Endodermal cell (in vitro differentiated cells): Measurements from ENCODE around the gene RNF11. TPM values are rescaled to one million over a fixed set of nuclear protein-coding genes. Genes with fewer than 3 reads are reported as not detected.

Experiments used
- DNase-seq: peaks from one replicate; pipeline ENCODE4 v3.0.0-alpha.2; 2017
- H3K27ac ChIP-seq: 2 replicates; pipeline ENCODE4 v1.5.1; 2013; ENCODE audit warnings: mild to moderate bottlenecking, low read depth, low read length, moderate library complexity
- H3K27me3 ChIP-seq: 2 replicates; pipeline ENCODE4 v1.6.1; 2013; ENCODE audit warnings: mild to moderate bottlenecking, low read length, moderate library complexity; ENCODE audit not compliant: insufficient read depth, control insufficient read depth, poor library complexity, severe bottlenecking
- H3K36me3 ChIP-seq: 2 replicates; pipeline ENCODE4 v1.7.0; 2013; ENCODE audit warnings: mild to moderate bottlenecking, low read length, moderate library complexity; ENCODE audit not compliant: control insufficient read depth, insufficient read depth
- H3K4me1 ChIP-seq: one replicate; pipeline ENCODE4 v1.7.0; 2013; ENCODE audit warnings: low read length; ENCODE audit not compliant: control insufficient read depth, insufficient read depth
- H3K4me3 ChIP-seq: 2 replicates; pipeline ENCODE4 v1.5.1; 2013; ENCODE audit warnings: mild to moderate bottlenecking, low read length, moderate library complexity
- H3K9ac ChIP-seq: 2 replicates; pipeline ENCODE4 v1.6.1; 2013; ENCODE audit warnings: mild to moderate bottlenecking, low read length, moderate library complexity; ENCODE audit not compliant: poor library complexity, severe bottlenecking; ENCODE audit errors: extremely low read depth
- H3K9me3 ChIP-seq: 2 replicates; pipeline ENCODE4 v1.6.1; 2013; ENCODE audit warnings: mild to moderate bottlenecking, low read length, moderate library complexity; ENCODE audit not compliant: control insufficient read depth
- H3K27ac Mint-ChIP-seq: 2 replicates; pipeline ENCODE4 v1.8.0; 2020; ENCODE audit warnings: mixed read lengths
- H3K27me3 Mint-ChIP-seq: 2 replicates; pipeline ENCODE4 v1.8.0; 2021; ENCODE audit warnings: mild to moderate bottlenecking, mixed read lengths; ENCODE audit not compliant: insufficient read depth
- H3K36me3 Mint-ChIP-seq: 2 replicates; pipeline ENCODE4 v1.8.0; 2020; ENCODE audit warnings: low read depth, mixed read lengths
- H3K4me1 Mint-ChIP-seq: 2 replicates; pipeline ENCODE4 v1.8.0; 2020; ENCODE audit warnings: mixed read lengths
- H3K4me3 Mint-ChIP-seq: 2 replicates; pipeline ENCODE4 v1.8.0; 2020; ENCODE audit warnings: mild to moderate bottlenecking, moderate library complexity, mixed read lengths
- H3K9me3 Mint-ChIP-seq: 2 replicates; pipeline ENCODE4 v1.8.0; 2020; ENCODE audit warnings: mild to moderate bottlenecking, mixed read lengths
- WGBS, 2 experiments: methylation state at CpG; one replicate each; pipeline versions ENCODE4 v1.1.5 to v1.1.7; 2013; ENCODE audit warnings: missing lambda C conversion rate in 2 of 2, mixed read lengths in 1 of 2; ENCODE audit not compliant: insufficient coverage in 1 of 2, insufficient read length in 1 of 2; 5-methylcytosine and 5-hydroxymethylcytosine counted together
- total RNA-seq, 2 donors: library from RNA; stranded (reverse); fragmentation: NEBNext Ultra II Directional in 1 of 2; extraction: Animal tissue kit (Norgen Biotek cat#: 25700) in 1 of 2; gene quantifications; 2 replicates in 1 of 2; 3 replicates in 1 of 2; pipeline ENCODE4 v1.2.1, GENCODE V29; 2021
- TF ChIP-seq, protein P1 (sequence below): fragments of 200-600 bp; sonication (generic); conservative IDR thresholded peaks from 2 replicates; pipeline ENCODE4 v1.5.0; 2021; ENCODE audit warnings: antibody characterized with exemption, mild to moderate bottlenecking

Gene RNF11
- total RNA-seq, 2 donors from 2014 or later: 84.1 to 103 TPM

DNA sequence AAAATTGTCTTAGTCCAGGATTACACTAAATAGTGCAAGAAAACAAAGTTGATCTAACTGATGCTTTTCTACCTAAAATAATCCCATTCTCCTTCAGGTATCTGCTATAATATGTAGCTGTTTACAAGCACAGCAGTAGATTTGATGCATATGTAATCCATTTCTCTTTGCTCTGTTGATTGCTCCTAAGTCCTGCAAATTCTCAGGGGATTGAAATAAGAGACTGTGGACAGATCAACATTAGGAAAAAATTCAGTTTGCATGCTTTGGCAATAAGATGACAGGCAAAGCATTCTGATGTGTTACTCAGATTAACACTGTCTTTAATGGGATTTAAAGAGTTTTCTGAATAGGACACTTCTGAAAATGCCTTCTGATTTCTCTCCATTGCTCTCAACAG is 34.7 kb downstream of the RNF11 start:
- DNase-seq: no peak
- H3K27me3 ChIP-seq: no peaks in the 10 kb centered on the region
- peaks cover 13% of the 10 kb centered on the region for H3K4me1 Mint-ChIP-seq
- H3K27ac Mint-ChIP-seq: no peak overlapping the region
- TF ChIP-seq, protein P1, sequence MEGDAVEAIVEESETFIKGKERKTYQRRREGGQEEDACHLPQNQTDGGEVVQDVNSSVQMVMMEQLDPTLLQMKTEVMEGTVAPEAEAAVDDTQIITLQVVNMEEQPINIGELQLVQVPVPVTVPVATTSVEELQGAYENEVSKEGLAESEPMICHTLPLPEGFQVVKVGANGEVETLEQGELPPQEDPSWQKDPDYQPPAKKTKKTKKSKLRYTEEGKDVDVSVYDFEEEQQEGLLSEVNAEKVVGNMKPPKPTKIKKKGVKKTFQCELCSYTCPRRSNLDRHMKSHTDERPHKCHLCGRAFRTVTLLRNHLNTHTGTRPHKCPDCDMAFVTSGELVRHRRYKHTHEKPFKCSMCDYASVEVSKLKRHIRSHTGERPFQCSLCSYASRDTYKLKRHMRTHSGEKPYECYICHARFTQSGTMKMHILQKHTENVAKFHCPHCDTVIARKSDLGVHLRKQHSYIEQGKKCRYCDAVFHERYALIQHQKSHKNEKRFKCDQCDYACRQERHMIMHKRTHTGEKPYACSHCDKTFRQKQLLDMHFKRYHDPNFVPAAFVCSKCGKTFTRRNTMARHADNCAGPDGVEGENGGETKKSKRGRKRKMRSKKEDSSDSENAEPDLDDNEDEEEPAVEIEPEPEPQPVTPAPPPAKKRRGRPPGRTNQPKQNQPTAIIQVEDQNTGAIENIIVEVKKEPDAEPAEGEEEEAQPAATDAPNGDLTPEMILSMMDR: no peak
- no peaks in the 10 kb centered on the region for H3K9me3 ChIP-seq
- no peak overlapping the region for H3K4me3 Mint-ChIP-seq
- H3K4me1 ChIP-seq: no peaks in the 10 kb centered on the region
- H3K36me3 Mint-ChIP-seq: peaks cover 41% of the 10 kb centered on the region
- H3K9ac ChIP-seq: no peak overlapping the region
- H3K27me3 Mint-ChIP-seq: no peaks in the 10 kb centered on the region
- no peak overlapping the region for H3K4me3 ChIP-seq
- no peak overlapping the region for H3K27ac ChIP-seq
- peaks cover 42% of the 10 kb centered on the region for H3K36me3 ChIP-seq
- no peaks in the 10 kb centered on the region for H3K9me3 Mint-ChIP-seq

DNA sequence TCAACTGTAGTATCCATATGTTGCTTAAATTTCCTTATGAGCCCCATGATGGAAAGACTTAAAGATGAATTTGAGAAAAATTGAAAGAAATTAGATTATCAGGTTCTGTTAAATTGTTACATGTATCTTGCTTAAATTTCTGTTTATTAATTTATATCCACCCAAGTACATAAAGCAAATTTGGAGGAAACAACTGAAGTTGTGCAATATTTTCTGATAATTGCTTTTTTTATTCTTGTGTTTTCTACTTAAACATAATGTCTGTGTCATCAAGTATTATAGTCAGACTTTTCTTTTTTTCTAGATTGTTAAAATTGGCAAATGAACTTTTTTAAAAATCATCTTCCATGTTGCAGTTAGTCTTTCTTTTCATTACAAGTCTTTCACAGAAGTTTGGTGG is 36.8 kb downstream of the RNF11 start:
- Mint-ChIP-seq H3K27me3 (no peaks in the 10 kb centered on the region), H3K4me1 (peaks cover 13% of the 10 kb centered on the region), H3K4me3 (no peak overlapping the region), H3K27ac (no peak overlapping the region), H3K9me3 (no peaks in the 10 kb centered on the region), H3K36me3 (peaks cover 42% of the 10 kb centered on the region)
- H3K36me3 ChIP-seq: peaks cover 46% of the 10 kb centered on the region
- DNase-seq: no peak
- TF ChIP-seq, protein P1: no peak
- H3K27me3 ChIP-seq: no peaks in the 10 kb centered on the region
- H3K27ac ChIP-seq: no peak overlapping the region
- H3K9ac ChIP-seq: no peak overlapping the region
- H3K9me3 ChIP-seq: no peaks in the 10 kb centered on the region
- no peaks in the 10 kb centered on the region for H3K4me1 ChIP-seq
- H3K4me3 ChIP-seq: no peak overlapping the region

DNA sequence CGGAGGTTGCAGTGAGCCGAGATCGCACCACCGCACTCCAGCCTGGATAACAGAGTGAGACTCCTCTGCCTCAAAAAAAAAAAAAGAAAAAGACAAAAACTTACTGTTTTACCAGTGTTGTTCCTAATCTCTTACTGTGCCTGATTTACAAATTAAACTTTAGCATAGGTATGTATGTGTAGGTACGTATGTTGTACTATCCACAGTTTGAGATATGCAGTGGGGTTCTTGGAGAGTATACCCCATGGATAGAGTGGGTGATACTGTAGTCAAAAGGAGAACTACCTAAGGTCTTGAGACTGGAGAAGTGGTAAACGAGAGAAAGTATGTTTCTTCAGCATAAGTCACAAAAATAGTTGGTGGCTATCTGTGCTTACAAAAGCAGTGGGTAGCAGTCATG is 38.6 kb downstream of the RNF11 start:
- 93 to 96% methylated on average over 6 of the region's 6 CpGs for WGBS, 2 experiments
- Mint-ChIP-seq H3K27me3 (no peaks in the 10 kb centered on the region), H3K9me3 (no peaks in the 10 kb centered on the region), H3K36me3 (peaks cover 42% of the 10 kb centered on the region), H3K4me3 (no peak overlapping the region), H3K4me1 (peaks cover 13% of the 10 kb centered on the region), H3K27ac (no peak overlapping the region)
- H3K27me3 ChIP-seq: no peaks in the 10 kb centered on the region
- H3K27ac ChIP-seq: no peak overlapping the region
- no peaks in the 10 kb centered on the region for H3K4me1 ChIP-seq
- H3K4me3 ChIP-seq: no peak overlapping the region
- H3K9me3 ChIP-seq: no peaks in the 10 kb centered on the region
- H3K9ac ChIP-seq: no peak overlapping the region
- TF ChIP-seq, protein P1: no peak
- peaks cover 43% of the 10 kb centered on the region for H3K36me3 ChIP-seq
- DNase-seq: no peak
